K562 (cell line): ENCODE data around the gene SZT2. TPM values are rescaled to one million over a fixed set of nuclear protein-coding genes. Genes with fewer than 3 reads are reported as not detected.

Source experiments
- AFF4 ChIP-seq: sonication (generic); formaldehyde crosslinking; IDR thresholded peaks from 2 replicates; pipeline ENCODE4 v1.8.0; 2023; ENCODE audit warnings: mild to moderate bottlenecking, missing genetic modification reagents
- ASH1L ChIP-seq: fragments of 450-650 bp; IDR thresholded peaks from 2 replicates; pipeline ENCODE4 v1.6.1; 2018; ENCODE audit warnings: borderline replicate concordance, mild to moderate bottlenecking, low read depth; ENCODE audit not compliant: partially characterized antibody
- BMI1 ChIP-seq: fragments of 150-350 bp; IDR thresholded peaks from 2 replicates; pipeline ENCODE4 v1.6.1; 2014; ENCODE audit warnings: low read length
- GATAD2A ChIP-seq: fragments of 450-650 bp; IDR thresholded peaks from 2 replicates; pipeline ENCODE4 v1.6.1; 2017
- HDAC1 ChIP-seq, 2 experiments: fragments of 450-650 bp; IDR thresholded peaks; 2 replicates each; pipeline ENCODE4 v1.6.1; 2016 to 2017; ENCODE audit warnings: inconsistent platforms in 1 of 2, mild to moderate bottlenecking in 1 of 2, moderate library complexity in 1 of 2
- KDM1A ChIP-seq, 2 experiments: fragments of 450-650 bp; IDR thresholded peaks; 2 replicates each; pipeline ENCODE4 v1.6.1; 2016; ENCODE audit warnings: mild to moderate bottlenecking in 2 of 2
- KDM4B ChIP-seq, 2 experiments: fragments of 450-650 bp in 1 of 2; sonication (generic) in 1 of 2; IDR thresholded peaks; 2 replicates each; pipeline ENCODE4 v1.6.1; 2016 to 2017; ENCODE audit warnings: borderline replicate concordance in 2 of 2, antibody characterized with exemption in 1 of 2, low read depth in 1 of 2, mild to moderate bottlenecking in 1 of 2
- MNT ChIP-seq, 2 experiments: fragments of 450-650 bp; conservative IDR thresholded peaks; 2 replicates each; pipeline ENCODE4 v1.6.1; 2017; ENCODE audit warnings: mild to moderate bottlenecking in 2 of 2, moderate library complexity in 2 of 2
- MTF1 ChIP-seq: fragments of 250-450 bp; sonication (Bioruptor Pico); IDR thresholded peaks from 2 replicates; pipeline ENCODE4 v1.9.0; 2021; ENCODE audit warnings: moderate library complexity, mild to moderate bottlenecking, inconsistent platforms, borderline replicate concordance
- MYBL2 ChIP-seq, 2 experiments: fragments of 450-650 bp in 1 of 2; sonication (generic) in 1 of 2; formaldehyde crosslinking in 1 of 2; IDR thresholded peaks; 2 replicates each; pipeline versions ENCODE4 v1.6.1 to v1.8.1; 2017 to 2022; ENCODE audit warnings: borderline replicate concordance in 1 of 2, inconsistent platforms in 1 of 2, low read depth in 1 of 2, mild to moderate bottlenecking in 1 of 2, missing genetic modification reagents in 1 of 2, moderate library complexity in 1 of 2
- NCOR1 ChIP-seq: fragments of 450-650 bp; IDR thresholded peaks from 2 replicates; pipeline ENCODE4 v1.6.1; 2016; ENCODE audit warnings: mild to moderate bottlenecking, moderate library complexity
- PCBP1 ChIP-seq: fragments of 200-400 bp; formaldehyde crosslinking; IDR thresholded peaks from 2 replicates; pipeline ENCODE4 v1.6.1; 2018; ENCODE audit warnings: mild to moderate bottlenecking, low read depth, low read length; ENCODE audit not compliant: poor library complexity, severe bottlenecking
- RFX7 ChIP-seq: fragments of 250-450 bp; sonication (Bioruptor Pico); IDR thresholded peaks from 2 replicates; pipeline ENCODE4 v1.5.1; 2021; ENCODE audit warnings: mild to moderate bottlenecking
- SUPT5H ChIP-seq: fragments of 450-650 bp; IDR thresholded peaks from 2 replicates; pipeline ENCODE4 v1.6.1; 2016
- ZFX ChIP-seq: sonication (generic); formaldehyde crosslinking; IDR thresholded peaks from 2 replicates; pipeline ENCODE4 v1.8.0; 2022; ENCODE audit warnings: mild to moderate bottlenecking, missing genetic modification reagents, moderate library complexity
- ZZZ3 ChIP-seq: fragments of 450-650 bp; IDR thresholded peaks from 2 replicates; pipeline ENCODE4 v1.6.1; 2016; ENCODE audit warnings: antibody characterized with exemption, mild to moderate bottlenecking, moderate library complexity
- polyA plus RNA-seq, 8 experiments: library from polyadenylated mRNA; depleted of rRNA in 4 of 8; stranded (reverse) in 5 of 8; unstranded in 3 of 8; fragments of >200 nt; fragmentation: Nextera tagmentation in 2 of 8; fragmentation: Illumina TruSeq in 1 of 8; extraction: Ambion mirVana in 2 of 8; extraction: Trizol in 1 of 8; gene quantifications; 2 replicates each; pipeline versions ENCODE4 v1.2.1 to v1.2.3, GENCODE V29; 2011 to 2014; ENCODE audit warnings: inconsistent platforms in 1 of 8, missing spikeins in 1 of 8
- total RNA-seq, 7 experiments: library from RNA; depleted of rRNA in 6 of 7; stranded (reverse); fragments of >200 nt in 6 of 7; fragmentation: Illumina TruSeq in 2 of 7; extraction: Trizol in 2 of 7; gene quantifications; 2 replicates each; pipeline versions ENCODE4 v1.2.1 to v1.2.3, GENCODE V29; 2011 to 2021; ENCODE audit warnings: low replicate concordance in 1 of 7
- TF ChIP-seq, protein P1 (sequence below): fragments of 450-650 bp; formaldehyde crosslinking; conservative IDR thresholded peaks from 2 replicates; pipeline ENCODE4 v1.4.0; 2022; ENCODE audit warnings: mild to moderate bottlenecking, missing genetic modification characterization
- TF ChIP-seq, protein P2 (sequence below): IDR thresholded peaks from 2 replicates; pipeline ENCODE4 v1.6.1; 2014; ENCODE audit warnings: antibody characterized with exemption

Gene SZT2
- total and polyA plus RNA-seq, 9 of the 15 experiments (the other 6 are each of a cell fraction or from before 2014, with no cell fraction given) = 0.88 to 31.0 (median 12.8) TPM

DNA sequence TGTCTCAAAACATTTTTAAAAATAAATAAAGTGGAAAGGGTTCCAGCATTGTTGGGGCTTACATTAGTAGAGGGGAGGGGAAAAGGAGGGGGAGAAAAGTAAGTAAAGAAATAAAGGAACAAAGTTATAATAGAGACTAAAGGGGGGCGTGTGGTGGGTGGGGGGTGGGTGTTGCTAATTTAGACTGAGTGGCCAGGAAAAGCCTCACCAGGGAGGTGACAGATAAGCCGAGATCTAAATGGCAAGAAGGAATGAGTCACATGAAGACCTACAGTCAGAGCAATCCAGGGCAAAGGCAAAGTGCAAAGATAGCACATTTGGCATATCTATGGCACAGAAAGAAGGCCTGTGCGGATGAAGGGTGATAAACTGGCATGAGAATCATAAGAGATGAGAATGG lies 44.6 kb upstream of the SZT2 start (continued):
- TF ChIP-seq MNT (conservative IDR thresholded peaks at IDR 0.05) (peak in 1 of 2 experiments; percentile 29; a peak in 1 of 4 replicates), ASH1L (no peak), PCBP1 (no peak), ZZZ3 (no peak), KDM4B (IDR thresholded peaks at IDR 0.05; ENCODE audit: borderline replicate concordance in 2 of 2, low read depth in 1 of 2) (no peak), ZFX (no peak), MYBL2 (IDR thresholded peaks at IDR 0.05; ENCODE audit: low read depth) (no peak), MYBL2 (CRISPR knock-in tag; IDR thresholded peaks at IDR 0.05; ENCODE audit: borderline replicate concordance) (no peak), NCOR1 (peak; percentile 87), KDM1A (IDR thresholded peaks at IDR 0.05) (peak; percentile 62 to 63; a peak in 2 of 4 replicates), GATAD2A (0 out of 2 replicates have a peak, but pooled peaks have one; percentile 44), AFF4 (no peak), SUPT5H (no peak), RFX7 (CRISPR knock-in tag) (no peak), HDAC1 (IDR thresholded peaks at IDR 0.05) (peak in 1 of 2 experiments; percentile 49; a peak in 1 of 4 replicates), MTF1 (no peak), BMI1 (no peak)
- TF ChIP-seq, protein P1, sequence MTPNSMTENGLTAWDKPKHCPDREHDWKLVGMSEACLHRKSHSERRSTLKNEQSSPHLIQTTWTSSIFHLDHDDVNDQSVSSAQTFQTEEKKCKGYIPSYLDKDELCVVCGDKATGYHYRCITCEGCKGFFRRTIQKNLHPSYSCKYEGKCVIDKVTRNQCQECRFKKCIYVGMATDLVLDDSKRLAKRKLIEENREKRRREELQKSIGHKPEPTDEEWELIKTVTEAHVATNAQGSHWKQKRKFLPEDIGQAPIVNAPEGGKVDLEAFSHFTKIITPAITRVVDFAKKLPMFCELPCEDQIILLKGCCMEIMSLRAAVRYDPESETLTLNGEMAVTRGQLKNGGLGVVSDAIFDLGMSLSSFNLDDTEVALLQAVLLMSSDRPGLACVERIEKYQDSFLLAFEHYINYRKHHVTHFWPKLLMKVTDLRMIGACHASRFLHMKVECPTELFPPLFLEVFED (CRISPR knock-in tag) = no peak
- TF ChIP-seq, protein P2, sequence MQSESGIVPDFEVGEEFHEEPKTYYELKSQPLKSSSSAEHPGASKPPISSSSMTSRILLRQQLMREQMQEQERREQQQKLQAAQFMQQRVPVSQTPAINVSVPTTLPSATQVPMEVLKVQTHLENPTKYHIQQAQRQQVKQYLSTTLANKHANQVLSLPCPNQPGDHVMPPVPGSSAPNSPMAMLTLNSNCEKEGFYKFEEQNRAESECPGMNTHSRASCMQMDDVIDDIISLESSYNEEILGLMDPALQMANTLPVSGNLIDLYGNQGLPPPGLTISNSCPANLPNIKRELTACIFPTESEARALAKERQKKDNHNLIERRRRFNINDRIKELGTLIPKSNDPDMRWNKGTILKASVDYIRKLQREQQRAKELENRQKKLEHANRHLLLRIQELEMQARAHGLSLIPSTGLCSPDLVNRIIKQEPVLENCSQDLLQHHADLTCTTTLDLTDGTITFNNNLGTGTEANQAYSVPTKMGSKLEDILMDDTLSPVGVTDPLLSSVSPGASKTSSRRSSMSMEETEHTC = no peak
